Measurements from ENCODE around the gene BRMS1L. TPM values are rescaled to one million over a fixed set of nuclear protein-coding genes. Genes with fewer than 3 reads are reported as not detected.
"Not testable (repeated sequence)": the region's sequence is repeated elsewhere in the genome, so short reads cannot be mapped to it uniquely, and the experiment has no call there.

Gene BRMS1L
- total RNA-seq, 1 experiment from 2014 or later = 7.6 TPM

DNA sequence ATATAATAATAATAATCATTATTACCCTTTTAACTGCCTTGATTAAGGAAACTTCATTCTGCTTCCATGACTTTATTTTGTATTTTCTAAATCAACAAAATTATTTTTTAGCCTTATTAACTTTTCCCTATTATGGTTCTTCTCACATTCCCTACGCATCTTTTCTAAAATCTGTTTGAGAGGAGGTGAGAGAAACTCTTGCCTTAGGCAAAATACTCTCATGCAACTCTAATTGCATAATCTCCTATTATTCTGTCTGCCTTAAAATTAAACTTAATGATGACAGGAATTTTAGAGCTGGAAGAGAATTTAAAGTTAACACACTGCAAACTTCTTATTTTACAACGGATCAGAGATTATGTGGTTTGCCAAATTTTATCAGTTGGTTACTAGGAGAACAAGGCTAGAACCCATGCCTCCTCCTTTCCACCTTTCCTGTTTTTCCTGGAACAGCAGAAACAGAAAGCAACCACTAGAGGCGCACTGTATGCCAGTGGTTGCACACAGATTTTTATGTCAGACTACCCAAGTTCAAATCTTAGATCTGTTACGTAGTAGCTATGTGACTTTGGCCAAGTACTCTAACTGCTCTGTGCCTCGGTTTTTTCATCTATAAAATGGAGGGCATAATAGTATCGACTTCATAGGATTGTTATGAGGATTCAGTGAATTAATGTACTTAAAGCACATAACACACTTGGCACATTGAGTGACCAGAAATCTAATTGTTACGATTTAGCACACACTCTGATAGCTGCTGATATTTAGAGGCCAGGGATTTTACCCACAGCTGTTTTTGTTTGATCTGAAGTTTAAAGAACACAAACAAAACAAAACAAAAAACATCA, 4.3 kb upstream of the BRMS1L start:
- DNase-seq (ENCODE audit: low spot score) = peak; percentile 48

DNA sequence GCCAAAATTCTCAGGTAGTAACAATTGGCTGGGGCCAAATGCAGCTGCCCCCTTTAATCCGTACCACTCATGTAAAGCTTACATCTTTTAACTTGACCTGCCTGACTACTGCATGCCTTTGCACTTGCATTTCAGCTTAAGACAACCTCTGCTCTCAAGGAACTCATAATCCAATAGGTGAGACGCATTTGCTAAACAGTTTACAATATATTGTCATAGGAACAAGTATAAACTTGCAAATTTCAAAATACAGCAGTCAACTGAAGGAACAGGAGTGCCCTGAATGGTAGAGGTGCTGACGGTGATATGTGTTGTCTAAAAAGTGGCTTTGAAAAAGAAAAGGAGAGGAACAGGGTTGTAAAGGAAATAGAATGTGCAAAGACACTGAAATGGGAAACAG, 3.6 kb upstream of the BRMS1L start:
- no peak for DNase-seq (ENCODE audit: low spot score)

DNA sequence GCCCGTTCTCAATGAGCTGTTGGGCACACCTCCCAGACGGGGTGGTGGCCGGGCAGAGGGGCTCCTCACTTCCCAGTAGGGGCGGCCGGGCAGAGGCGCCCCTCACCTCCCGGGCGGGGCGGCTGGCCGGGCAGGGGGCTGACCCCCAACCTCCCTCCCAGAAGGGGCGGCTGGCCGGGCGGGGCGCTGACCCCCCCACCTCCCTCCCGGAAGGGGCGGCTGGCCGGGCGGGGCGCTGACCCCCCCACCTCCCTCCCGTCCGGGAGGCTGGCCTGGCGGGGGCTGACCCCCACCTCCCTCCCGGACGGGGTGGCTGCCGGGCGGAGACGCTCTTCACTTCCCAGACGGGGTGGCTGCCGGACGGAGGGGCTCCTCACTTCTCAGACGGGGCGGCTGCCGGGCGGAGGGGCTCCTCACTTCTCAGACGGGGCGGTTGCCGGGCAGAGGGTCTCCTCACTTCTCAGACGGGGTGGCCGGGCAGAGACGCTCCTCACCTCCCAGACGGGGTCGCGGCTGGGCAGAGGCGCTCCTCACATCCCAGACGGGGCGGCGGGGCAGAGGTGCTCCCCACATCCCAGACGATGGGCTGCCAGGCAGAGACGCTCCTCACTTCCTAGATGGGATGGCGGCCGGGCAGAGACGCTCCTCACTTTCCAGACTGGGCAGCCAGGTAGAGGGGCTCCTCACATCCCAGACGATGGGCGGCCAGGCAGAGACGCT, 1.5 kb upstream of the BRMS1L start:
- DNase-seq (ENCODE audit: low spot score) = not testable (repeated sequence)

DNA sequence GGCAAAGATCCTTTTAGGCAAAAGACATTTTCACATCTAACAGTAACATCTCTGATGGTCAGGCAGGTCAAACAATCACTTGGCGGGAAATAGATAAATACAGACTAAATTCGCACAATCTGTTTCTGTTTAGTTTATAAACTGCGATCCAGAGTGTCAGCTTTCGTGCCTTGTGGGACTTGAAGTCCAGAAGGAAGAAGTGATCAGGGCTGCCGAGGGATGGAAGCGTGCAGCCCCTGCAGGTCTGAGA, 245 bp upstream of the BRMS1L start:
- no peak for DNase-seq (ENCODE audit: low spot score)

DNA sequence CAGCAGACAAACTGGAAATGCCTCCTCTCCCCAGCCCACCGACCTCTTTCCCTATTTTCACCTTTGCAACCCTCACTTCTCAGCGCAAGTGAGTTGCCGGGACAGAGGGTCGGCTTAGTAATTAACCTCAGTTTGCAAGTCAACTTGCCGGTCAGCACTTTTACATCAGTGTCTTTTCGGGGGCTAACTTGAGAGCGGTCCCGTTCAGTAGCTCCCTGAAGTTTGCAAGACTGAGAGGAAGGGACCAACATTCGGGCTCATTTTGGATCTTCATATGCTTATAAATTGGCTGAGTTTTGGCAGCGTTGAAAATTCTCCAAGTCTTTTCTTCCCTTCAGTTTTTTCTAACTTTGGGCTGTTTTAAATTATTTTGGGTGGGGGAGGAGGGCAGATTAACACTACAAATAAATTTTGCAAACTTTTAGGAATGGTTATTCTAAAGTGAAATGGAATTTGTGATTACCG, 846 bp downstream of the BRMS1L start:
- DNase-seq (ENCODE audit: low spot score) = no peak

DNA sequence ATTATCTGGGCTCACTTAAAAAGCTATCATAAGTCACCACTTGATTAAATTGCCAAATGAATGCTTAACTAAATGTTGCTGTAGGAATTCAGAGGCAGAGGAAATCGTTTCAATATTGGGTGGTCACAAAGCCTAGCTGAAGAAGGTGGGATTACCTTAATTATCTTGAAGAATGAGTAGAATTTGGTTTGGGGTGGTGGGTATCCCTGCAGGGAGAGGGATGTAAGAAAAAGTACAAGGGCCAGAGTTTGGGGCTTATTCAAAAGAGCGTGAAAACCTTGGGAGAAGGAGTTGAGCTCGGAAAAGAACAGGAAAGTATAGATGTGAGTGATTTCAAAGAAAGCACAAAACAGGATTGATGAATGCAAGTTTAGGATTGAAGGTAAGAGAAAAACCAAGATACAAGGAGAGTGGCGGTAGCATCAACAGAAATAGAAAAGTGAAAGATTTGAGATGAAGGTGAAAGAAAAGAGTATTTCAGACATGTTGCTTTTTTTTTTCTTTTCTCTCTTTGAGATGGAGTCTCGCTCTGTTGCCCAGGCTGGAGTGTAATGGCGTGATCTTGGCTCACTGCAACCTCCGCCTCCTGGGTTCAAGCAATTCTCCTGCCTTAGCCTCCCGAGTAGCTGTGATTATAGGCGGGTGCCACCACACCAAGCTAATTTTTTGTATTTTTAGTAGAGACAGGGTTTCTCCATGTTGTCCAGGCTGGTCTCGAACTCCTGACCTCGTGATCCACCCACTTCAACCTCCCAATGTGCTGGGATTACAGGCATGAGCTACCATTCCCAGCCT, 1.7 kb downstream of the BRMS1L start:
- no peak for DNase-seq (ENCODE audit: low spot score)

DNA sequence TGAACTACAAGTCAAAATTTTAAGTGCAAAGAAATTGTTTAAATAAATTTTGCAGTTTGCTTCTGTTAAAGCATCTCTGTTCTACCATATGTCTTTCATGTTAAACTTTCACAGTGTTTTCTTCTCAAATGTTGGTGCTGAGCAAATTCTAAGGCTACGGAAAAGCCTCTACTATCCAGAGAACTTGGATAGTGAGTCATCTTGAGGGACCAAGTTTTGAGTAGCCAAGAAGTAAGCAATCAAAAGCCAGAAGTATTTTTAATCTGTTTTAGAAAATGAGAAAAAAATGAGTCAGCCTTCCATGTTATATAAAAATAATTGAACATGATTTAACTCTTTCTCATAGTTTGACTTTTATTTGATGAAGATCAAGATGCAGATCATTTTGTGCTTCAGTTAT, 3.3 kb downstream of the BRMS1L start:
- DNase-seq (ENCODE audit: low spot score) = no peak

DNA sequence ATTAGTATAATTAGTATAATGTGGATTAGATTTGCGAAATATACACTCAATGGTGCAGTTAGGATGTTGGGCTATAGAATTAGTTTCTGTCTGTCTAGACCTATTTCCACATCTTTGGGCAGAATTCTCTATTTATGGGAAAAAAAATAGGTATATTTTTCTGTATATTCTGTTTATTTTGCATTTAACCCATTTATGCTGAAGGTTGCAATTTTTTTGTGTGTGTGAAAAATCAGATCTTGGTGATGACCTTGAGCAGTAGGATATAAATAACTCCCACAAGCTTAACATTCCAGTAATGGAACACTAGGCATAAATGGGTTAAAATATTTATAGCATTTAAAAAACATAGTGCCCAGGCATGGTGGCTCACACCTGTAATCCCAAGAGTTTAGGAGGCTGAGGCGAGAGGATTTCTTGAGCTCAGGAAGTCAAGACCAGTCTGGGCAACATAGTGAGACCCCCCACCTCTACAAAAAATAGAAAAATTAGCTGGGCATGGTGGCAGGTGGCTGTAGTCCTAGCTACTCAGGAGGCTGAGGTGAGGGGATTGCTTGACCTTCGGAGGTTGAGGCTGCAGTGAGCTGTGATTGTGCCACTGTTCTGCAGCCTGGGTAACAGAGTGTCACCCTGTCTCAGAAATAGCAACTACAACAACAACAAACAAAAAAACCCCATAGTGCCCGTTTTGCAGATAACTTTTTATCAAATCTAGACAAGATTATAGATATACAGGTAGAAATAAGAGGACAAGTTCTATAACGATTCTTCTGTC, 9.3 kb downstream of the BRMS1L start:
- DNase-seq (ENCODE audit: low spot score) = no peak

DNA sequence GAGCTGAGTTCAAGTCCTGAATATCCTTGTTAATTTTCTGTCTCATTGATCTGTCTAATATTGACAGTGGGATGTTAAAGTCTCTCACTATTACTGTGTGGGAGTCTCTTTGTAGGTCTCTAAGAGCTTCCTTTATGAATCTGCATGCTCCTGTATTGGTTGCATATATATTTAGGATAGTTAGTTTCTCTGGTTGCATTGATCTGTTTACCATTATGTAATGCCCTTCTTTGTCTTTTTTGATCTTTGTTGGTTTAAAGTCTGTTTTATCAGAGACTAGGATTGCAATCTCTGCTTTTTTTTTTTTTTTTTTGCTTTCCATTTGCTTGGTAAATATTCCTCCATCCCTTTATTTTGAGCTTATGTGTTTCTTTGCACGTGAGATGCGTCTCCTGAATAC, 15.6 kb downstream of the BRMS1L start:
- DNase-seq (ENCODE audit: low spot score) = not testable (repeated sequence)

DNA sequence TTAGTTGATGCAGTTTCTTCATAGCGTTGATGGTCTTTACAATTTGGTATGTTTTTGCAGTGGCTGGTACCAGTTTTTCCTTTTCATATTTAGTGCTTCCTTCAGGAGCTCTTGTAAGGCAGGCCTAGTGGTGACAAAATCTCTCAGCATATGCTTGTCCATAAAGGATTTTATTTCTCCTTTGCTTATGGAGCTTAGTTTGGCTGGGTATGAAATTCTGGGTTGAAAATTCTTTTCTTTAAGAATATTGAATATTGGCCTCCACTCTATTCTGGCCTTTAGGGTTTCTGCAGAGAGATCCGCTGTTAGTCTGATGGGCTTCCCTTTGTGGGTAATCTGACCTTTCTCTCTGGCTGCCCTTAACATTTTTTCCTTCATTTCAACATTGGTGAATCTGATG, 16.1 kb downstream of the BRMS1L start:
- DNase-seq (ENCODE audit: low spot score) = not testable (repeated sequence)

DNA sequence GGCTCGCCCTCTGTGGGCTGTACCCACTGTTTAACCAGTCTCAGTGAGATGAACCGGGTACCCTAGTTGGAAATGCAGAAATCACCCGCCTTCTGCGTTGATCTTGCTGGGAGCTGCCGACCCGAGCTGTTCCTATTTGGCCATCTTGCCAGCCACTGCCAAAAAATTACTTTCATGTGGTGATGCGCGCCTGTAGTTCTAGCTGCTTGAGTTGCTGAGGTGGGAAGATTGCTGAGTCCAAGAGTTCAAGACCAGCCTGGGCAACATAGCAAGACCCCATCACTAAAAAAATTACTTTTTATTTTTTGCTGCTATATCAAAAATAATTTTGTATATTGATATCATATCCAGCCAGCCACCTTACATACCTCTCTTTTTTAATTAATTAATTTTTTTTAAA, 18.4 kb downstream of the BRMS1L start:
- DNase-seq (ENCODE audit: low spot score) = no peak

DNA sequence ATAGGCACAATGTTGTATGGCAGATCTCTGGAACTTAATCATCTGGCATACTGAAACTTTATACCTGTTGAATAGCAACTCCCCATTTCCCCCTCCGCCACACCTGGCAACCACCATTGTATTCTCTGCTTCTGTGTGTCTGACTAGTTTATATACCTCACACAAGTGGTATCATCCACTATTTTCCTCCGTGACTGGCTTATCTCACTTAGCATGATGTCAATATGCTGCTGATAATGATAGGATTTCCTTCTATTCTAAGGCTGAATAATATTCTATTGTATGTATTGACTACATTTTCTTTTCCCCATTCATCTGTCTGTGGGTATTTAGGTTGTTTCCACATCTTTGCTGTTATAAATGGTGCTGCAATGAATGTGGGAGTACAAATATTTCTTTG, 21.5 kb downstream of the BRMS1L start:
- DNase-seq (ENCODE audit: low spot score) = no peak

DNA sequence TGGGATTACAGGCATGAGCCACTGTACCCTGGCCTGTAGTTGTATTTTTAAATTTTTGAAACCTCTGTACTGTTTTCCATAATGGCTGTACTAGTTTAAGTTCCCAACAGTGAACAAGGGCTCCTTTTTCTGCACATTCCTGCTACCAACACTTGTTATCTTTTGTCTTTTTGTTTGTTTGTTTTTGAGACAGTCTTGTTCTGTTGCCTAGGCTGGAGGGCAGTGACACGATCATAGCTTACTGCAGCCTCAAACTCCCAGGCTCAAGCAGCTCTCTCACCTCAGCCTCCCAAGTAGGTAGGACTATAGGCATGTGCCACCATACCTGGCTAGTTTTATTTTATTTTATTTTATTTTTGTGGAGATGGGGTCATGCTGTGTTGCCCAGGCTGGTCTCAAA, 23.0 kb downstream of the BRMS1L start:
- no peak for DNase-seq (ENCODE audit: low spot score)

DNA sequence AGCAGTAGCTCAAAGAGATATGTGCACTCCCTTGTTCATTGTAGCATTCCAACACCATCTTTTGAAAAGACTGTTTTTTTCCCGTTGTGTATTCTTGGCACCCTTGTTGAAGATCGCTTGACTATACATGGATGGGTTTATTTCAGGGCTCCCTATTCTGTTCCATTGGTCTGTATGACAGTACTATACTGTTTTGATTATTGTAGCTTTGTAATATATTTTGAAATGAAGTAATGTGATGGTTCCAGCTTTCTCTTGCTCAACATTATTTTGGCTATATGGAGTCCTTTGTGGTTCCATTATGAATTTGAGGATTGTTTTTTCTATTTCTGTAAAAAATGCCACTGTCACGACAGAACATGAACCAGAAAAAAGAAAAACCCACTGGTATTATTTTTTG, 25.7 kb downstream of the BRMS1L start:
- DNase-seq (ENCODE audit: low spot score) = no peak

DNA sequence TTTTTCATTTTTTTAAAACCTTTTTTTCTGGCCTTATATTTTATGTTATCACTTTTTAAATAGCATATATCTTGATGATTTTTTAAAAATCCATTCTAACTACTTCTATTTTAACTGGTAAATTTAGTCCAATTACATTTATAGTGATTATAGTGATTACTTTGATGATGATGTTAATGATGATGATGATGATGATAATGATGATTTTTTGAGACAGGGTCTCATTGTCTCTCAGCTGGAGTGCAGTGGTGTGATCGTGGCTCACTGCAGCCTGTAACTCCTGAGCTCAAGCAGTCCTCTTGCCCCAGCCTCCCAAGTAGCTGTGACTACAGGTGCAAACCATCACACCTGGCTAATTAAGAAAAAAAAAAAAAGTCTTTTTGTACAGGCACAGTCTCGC, 27.1 kb downstream of the BRMS1L start:
- no peak for DNase-seq (ENCODE audit: low spot score)

DNA sequence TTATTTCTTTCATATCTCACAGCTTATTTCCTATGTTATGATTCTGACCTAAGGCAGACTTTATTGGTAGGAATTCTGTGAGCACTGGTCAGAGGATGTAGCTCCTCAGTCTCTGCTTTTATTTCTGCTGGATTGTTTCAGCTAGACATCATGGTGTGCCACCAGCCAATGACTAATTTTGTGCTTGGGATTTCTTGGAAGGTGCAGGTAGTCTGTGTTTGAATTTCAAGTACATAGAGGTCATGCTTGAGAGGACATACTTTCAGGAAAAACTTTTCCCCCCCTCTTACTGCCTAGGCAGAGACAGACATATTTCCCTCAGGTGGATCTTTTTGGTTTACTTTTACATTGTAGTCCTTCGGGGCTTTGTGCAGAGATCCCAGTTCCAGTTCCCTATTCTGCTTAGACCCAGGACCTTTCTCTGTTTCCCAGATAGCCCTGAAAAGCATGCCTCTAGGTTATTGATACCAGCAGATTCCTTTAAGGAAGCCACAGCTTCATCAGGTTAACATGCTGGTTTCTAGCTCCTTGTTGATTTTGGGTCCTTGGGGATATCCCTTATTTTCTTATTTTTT, 28.6 kb downstream of the BRMS1L start:
- no peak for DNase-seq (ENCODE audit: low spot score)

DNA sequence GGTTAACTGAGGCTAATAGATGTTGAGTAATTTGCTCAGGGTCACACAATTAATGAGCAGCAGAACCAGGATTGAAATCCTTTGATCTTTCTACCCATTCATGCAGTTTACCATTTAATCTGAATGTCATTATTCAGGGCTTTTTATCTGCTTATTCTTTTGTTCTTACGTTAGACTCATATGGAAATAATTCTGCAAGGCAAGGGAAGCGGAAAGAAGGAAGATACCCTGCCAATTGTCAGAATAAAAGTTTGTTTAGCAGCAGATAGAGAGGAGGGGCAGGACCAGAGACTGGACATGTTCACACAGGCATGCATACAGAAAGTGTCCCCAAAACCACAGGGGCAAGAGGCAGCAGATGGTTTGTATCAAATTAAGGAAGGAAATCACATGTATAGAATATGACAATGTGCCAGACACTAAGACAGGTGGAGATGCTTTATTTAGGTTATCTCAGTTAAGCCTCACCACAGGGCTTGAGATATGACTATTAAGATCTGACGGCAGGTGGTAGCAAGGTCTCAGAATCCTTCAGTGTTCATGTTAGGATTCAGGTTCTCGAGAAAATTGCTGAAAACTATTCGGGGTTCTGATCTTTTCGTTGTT, 29.8 kb downstream of the BRMS1L start:
- no peak for DNase-seq (ENCODE audit: low spot score)

DNA sequence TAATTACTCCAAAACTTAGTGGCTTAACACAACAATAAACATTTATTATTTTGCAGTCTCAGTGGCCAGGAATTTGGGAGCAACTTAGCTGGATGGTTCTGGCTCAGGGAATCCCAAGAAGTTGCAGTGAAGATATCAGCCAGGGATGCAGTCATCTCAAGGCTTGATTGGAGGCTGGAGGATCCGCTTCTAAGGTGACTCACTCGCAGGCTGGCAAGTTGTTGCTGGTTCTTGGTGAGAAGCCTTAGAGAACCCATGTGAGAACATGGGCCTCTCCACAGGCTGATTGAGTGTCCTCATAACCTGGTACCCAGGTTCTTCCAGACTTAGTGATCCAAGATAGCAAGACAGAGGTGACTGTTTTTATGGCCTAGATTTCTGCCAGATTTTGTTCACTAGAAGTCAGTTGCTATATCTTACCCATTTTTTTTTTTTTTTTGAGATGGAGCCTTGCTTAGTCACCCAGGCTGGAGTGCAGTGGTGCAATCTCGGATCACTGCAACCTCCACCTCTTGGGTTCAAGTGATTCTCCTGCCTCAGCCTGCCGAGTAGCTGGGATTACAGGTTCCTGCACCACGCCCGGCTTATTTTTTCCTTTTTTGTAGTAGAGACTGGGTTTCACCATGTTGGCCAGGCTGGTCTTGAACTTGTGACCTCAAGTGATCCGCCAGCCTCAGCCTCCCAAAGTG, 32.5 kb downstream of the BRMS1L start:
- no peak for DNase-seq (ENCODE audit: low spot score)

DNA sequence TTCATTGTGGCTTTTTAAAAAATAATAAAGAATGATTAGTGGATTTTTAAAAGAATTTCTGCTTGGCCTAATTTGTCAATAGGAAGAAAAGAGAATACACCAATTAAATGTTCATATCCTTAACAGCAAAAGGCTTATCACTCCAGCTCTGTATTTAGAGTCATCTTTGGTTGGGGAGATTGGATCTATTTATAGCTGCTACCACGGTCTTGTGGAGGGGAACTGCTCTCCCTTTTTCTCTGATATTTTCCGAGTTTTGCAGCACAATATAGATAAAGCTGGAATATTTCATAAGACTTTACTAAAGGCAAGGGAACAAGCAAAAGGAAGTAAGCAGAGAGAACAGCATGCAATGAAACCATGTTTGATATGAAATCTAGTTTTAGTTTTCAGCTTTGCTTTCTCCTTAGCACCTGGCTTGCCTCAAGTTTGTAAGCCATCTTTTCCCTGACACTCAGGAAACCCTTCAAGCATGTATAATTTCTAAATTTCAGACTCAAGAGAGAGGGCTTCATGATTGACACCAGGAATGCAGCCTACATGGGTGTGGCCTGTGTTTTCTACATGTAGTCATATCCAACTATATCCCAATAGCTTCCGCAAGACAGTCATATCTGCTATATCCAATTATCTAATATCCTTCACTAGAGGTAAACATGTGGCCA, 35.2 kb downstream of the BRMS1L start:
- no peak for DNase-seq (ENCODE audit: low spot score)

Data from H4 (cell line).